Measurements from ENCODE around the gene CHIT1. TPM values are rescaled to one million over a fixed set of nuclear protein-coding genes. Genes with fewer than 3 reads are reported as not detected.

Gene CHIT1
- total and polyA plus RNA-seq, 9 of the 15 experiments (the other 6 are each of a cell fraction or from before 2014, with no cell fraction given): not detected

- Histone ChIP-seq H3K4me2 (ENCODE audit: insufficient read depth, low read length) (no peak overlapping the region), H3K9ac (ENCODE audit: insufficient read depth in 1 of 2, low read depth in 2 of 2, low read length in 2 of 2) (no peak overlapping the region), H3K79me2 (ENCODE audit: control insufficient read depth, insufficient read depth, low read length) (no peaks in the 10 kb centered on the region), H3K4me1 (replicated peaks in 1 of 2; ENCODE audit: control insufficient read depth in 2 of 2, insufficient read depth in 2 of 2, low read length in 2 of 2) (no peaks in the 10 kb centered on the region), H3K9me3 (replicated peaks; ENCODE audit: control insufficient read depth, insufficient read depth, low read depth, low read length) (no peaks in the 10 kb centered on the region), H3K9me1 (ENCODE audit: control insufficient read depth, insufficient read depth, low read length) (no peaks in the 10 kb centered on the region), H4K20me1 (replicated peaks; ENCODE audit: control insufficient read depth, insufficient read depth, low read length) (no peaks in the 10 kb centered on the region; the same call in 1 of the 2 replicates), H3K27me3 (ENCODE audit: control insufficient read depth in 2 of 2, insufficient read depth in 2 of 2, low read length in 2 of 2) (peaks cover 17 to 60% of the 10 kb centered on the region in 2 experiments), H3K27ac (ENCODE audit: extremely low read depth, low read depth, low read length) (no peak overlapping the region), H3K36me3 (ENCODE audit: control insufficient read depth, insufficient read depth, low read length) (no peaks in the 10 kb centered on the region), H2AFZ (ENCODE audit: low read depth, low read length) (no peak overlapping the region), H3K4me3 (no peak overlapping the region)
- intact Hi-C loops (cut with micrococcal nuclease): no loop called here
- CTCF ChIA-PET (ENCODE audit: low intra/inter-chr PET ratio): no interaction called here
- DNase-seq (ENCODE audit: extremely low read depth in 1 of 4, low spot score in 3 of 4) (no peak), FAIRE-seq (no peak), ATAC-seq (no peak)
- WGBS (ENCODE audit: insufficient coverage, low coverage, missing lambda C conversion rate): under 1% methylated on average over 18 of the region's 18 CpGs
- in situ Hi-C loops (cut with MboI): no loop called here
- POLR2A ChIA-PET: interaction anchor here (0.6 kb wide), 2 partner anchors 44 to 130 kb away, joined by 3 read pairs; no protein-coding TSS in a partner anchor
- no TSS peak for BruUV-seq (replicated peaks)
- TF ChIP-seq SNAPC5 (CRISPR knock-in tag; IDR thresholded peaks at IDR 0.05): no peak
- TF ChIP-seq ZNF707 (CRISPR knock-in tag; conservative IDR thresholded peaks at IDR 0.05): no peak
- TF ChIP-seq SUPT5H (IDR thresholded peaks at IDR 0.05): no peak
- TF ChIP-seq ZKSCAN1 (IDR thresholded peaks at IDR 0.05; ENCODE audit: low read depth, low read length): no peak
- TF ChIP-seq HMGXB4 (CRISPR knock-in tag; IDR thresholded peaks at IDR 0.05): no peak
- no peak for TF ChIP-seq HINFP (tag; conservative IDR thresholded peaks at IDR 0.05; ENCODE audit: low read depth)
- no peak for TF ChIP-seq ETS1 (conservative IDR thresholded peaks at IDR 0.05; ENCODE audit: control insufficient read depth, low read depth, low read length)
- no peak for TF ChIP-seq ELK3 (CRISPR knock-in tag; IDR thresholded peaks at IDR 0.05)
- TF ChIP-seq SMC3 (conservative IDR thresholded peaks at IDR 0.05; ENCODE audit: insufficient read depth, low read depth, low read length): no peak
Observed at GRCh38 chr1:203223012-203223775, 6.3 kb downstream of the CHIT1 start.
